HCT116 (cell line): ENCODE data around the gene GOLGA6A. TPM values are rescaled to one million over a fixed set of nuclear protein-coding genes. Genes with fewer than 3 reads are reported as not detected.
"Not testable (repeated sequence)": the region's sequence is repeated elsewhere in the genome, so short reads cannot be mapped to it uniquely, and the experiment has no call there.

ENCODE experiments used
- ATAC-seq: fragments of 200-7000 bp; cut with Tn5 transposase; 2 replicates; pipeline ENCODE4 v1.9.1; 2020; ENCODE audit warnings: mild to moderate bottlenecking, moderate library complexity
- BruUV-seq: library from RNA; stranded (reverse); fragments of 400-500 nt; replicated peaks from 2 replicates; lab custom pipeline; 2021; lab: Mats Ljungman, UMichigan
- CTCF ChIA-PET: fragments of 300-600 bp; sonication (Branson Sonifier 250); formaldehyde crosslinking; loops from one replicate; lab custom pipeline; 2021; ENCODE audit warnings: antibody characterized with exemption; lab: Charles Lee
- POLR2A ChIA-PET: fragments of 300-600, 350-600 bp; sonication (Branson Sonifier 250); formaldehyde crosslinking; loops from one replicate; lab custom pipeline; 2021; ENCODE audit warnings: antibody characterized with exemption; lab: Charles Lee
- RAD21 ChIA-PET, 2 experiments: fragments of 300-600 bp; sonication (Branson Sonifier 250); formaldehyde crosslinking; loops; one replicate each; lab custom pipeline; 2023; ENCODE audit warnings: low total read pairs in 2 of 2; ENCODE audit not compliant: uncharacterized antibody in 2 of 2, unreplicated experiment in 2 of 2, low non-redundant PET in 1 of 2; lab: Charles Lee
- DNase-seq: peaks from one replicate; pipeline ENCODE4 v3.0.0-alpha.2; 2010; ENCODE audit warnings: low read depth, low spot score
- H2AFZ ChIP-seq: fragments of 200-600 bp; shearing (Covaris generic), sonication (generic); 2 replicates; pipeline ENCODE4 v1.6.1; 2017; ENCODE audit warnings: low read depth, mixed run types, mixed read lengths, antibody characterized with exemption, low read length; ENCODE audit not compliant: poor library complexity, severe bottlenecking
- H3K27ac ChIP-seq: 2 replicates; pipeline ENCODE4 v1.5.1; 2012; ENCODE audit warnings: low read depth, low read length
- H3K27me3 ChIP-seq: fragments of 200-600 bp; sonication (generic); 2 replicates; pipeline ENCODE4 v1.6.1; 2016; ENCODE audit warnings: mixed run types, low read length, mixed read lengths; ENCODE audit not compliant: insufficient read depth
- H3K36me3 ChIP-seq, 2 experiments: fragments of 200-500 bp in 1 of 2; fragments of 200-600 bp in 1 of 2; sonication (Bioruptor generic) in 1 of 2; sonication (generic) in 1 of 2; 2 replicates each; pipeline versions ENCODE4 v1.5.1 to v1.6.1; 2014 to 2016; ENCODE audit warnings: low read length in 2 of 2, inconsistent platforms in 1 of 2, mixed read lengths in 1 of 2, mixed run types in 1 of 2; ENCODE audit not compliant: insufficient read depth in 2 of 2, control insufficient read depth in 1 of 2
- H3K4me1 ChIP-seq, 2 experiments: fragments of 200-600 bp in 1 of 2; sonication (generic) in 1 of 2; 2 replicates each; pipeline versions ENCODE4 v1.5.1 to v1.6.1; 2012 to 2017; ENCODE audit warnings: low read length in 2 of 2, inconsistent platforms in 1 of 2, mild to moderate bottlenecking in 1 of 2, mixed read lengths in 1 of 2, mixed run types in 1 of 2, moderate library complexity in 1 of 2; ENCODE audit not compliant: insufficient read depth in 2 of 2, control insufficient read depth in 1 of 2
- H3K4me2 ChIP-seq: fragments of 200-600 bp; sonication (generic); 2 replicates; pipeline ENCODE4 v1.6.1; 2017; ENCODE audit warnings: mixed run types, low read length, mixed read lengths
- H3K4me3 ChIP-seq, 2 experiments: fragments of 200-600 bp in 1 of 2; sonication (generic) in 1 of 2; replicated peaks in 1 of 2; 2 replicates each; pipeline ENCODE4 v1.5.1; 2011 to 2016; ENCODE audit warnings: low read length in 2 of 2, control low read depth in 1 of 2, low read depth in 1 of 2, mild to moderate bottlenecking in 1 of 2, mixed read lengths in 1 of 2, mixed run types in 1 of 2
- H3K79me2 ChIP-seq: fragments of 200-600 bp; sonication (generic); 2 replicates; pipeline ENCODE4 v1.6.1; 2017; ENCODE audit warnings: mild to moderate bottlenecking, mixed run types, low read length, moderate library complexity, mixed read lengths; ENCODE audit not compliant: insufficient read depth
- H3K9ac ChIP-seq: fragments of 200-600 bp; sonication (generic); 2 replicates; pipeline ENCODE4 v1.6.1; 2016; ENCODE audit warnings: low read length, mixed read lengths
- H3K9me2 ChIP-seq: fragments of 200-600 bp; sonication (generic), shearing (Covaris generic); 2 replicates; pipeline ENCODE4 v1.6.1; 2017; ENCODE audit warnings: mixed run types, mild to moderate bottlenecking, moderate library complexity; ENCODE audit not compliant: insufficient read depth
- H3K9me3 ChIP-seq, 2 experiments: fragments of 200-500 bp in 1 of 2; fragments of 200-600 bp in 1 of 2; sonication (Bioruptor generic) in 1 of 2; sonication (generic) in 1 of 2; 2 replicates each; pipeline ENCODE4 v1.6.1; 2014 to 2017; ENCODE audit warnings: low read length in 2 of 2, mixed read lengths in 2 of 2, inconsistent platforms in 1 of 2, low read depth in 1 of 2, mild to moderate bottlenecking in 1 of 2, mixed run types in 1 of 2, moderate library complexity in 1 of 2; ENCODE audit not compliant: control insufficient read depth in 1 of 2, insufficient read depth in 1 of 2
- H4K20me1 ChIP-seq: fragments of 200-600 bp; sonication (generic), shearing (Covaris generic); 2 replicates; pipeline ENCODE4 v1.6.1; 2017; ENCODE audit warnings: mixed run types, mild to moderate bottlenecking, moderate library complexity; ENCODE audit not compliant: insufficient read depth
- ELF1 ChIP-seq: IDR thresholded peaks from 2 replicates; pipeline ENCODE4 v1.6.1; 2012; ENCODE audit warnings: low read depth, borderline replicate concordance
- EZH2phosphoT487 ChIP-seq: fragments of 200-600 bp; IDR thresholded peaks from 2 replicates; pipeline ENCODE4 v1.6.1; 2018; ENCODE audit warnings: antibody characterized with exemption, borderline replicate concordance
- SP1 ChIP-seq: IDR thresholded peaks from 2 replicates; pipeline ENCODE4 v1.6.1; 2012; ENCODE audit warnings: low read depth
- SRF ChIP-seq: IDR thresholded peaks from 2 replicates; pipeline ENCODE4 v1.6.1; 2012; ENCODE audit warnings: low read depth
- ZNF274 ChIP-seq: fragments of 200-500 bp; sonication (Bioruptor generic); IDR thresholded peaks from 2 replicates; pipeline ENCODE4 v1.6.1; 2014; ENCODE audit warnings: mild to moderate bottlenecking, low read depth, low read length, inconsistent platforms
- intact Hi-C: fragments of 100-400 bp; cut with micrococcal nuclease; formaldehyde crosslinking; loops from 2 replicates; pipeline ENCODE4 v1.10.0; 2022
- total RNA-seq: library from RNA; stranded (reverse); gene quantifications from one replicate; pipeline ENCODE4 v1.2.1, GENCODE V29; 2021; ENCODE audit not compliant: unreplicated experiment

GOLGA6A gene
- total RNA-seq, 1 experiment from 2014 or later, result 0.39 TPM

GRCh38 chr15:74060251-74060650 lies 22.1 kb downstream of the GOLGA6A start:
- intact Hi-C loops, result no loop called here
- no peak overlapping the region for H3K27ac ChIP-seq
- no peaks in the 10 kb centered on the region for H3K9me3 ChIP-seq
- no peak overlapping the region for H3K9ac ChIP-seq
- BruUV-seq, result no TSS peak
- no peaks in the 10 kb centered on the region for H3K9me2 ChIP-seq
- DNase-seq (no peak), ATAC-seq (no peak)
- no peak for TF ChIP-seq ZNF274
- no peak for TF ChIP-seq SRF
- no peak for TF ChIP-seq ELF1
- TF ChIP-seq SP1, result no peak
- no peak for TF ChIP-seq EZH2phosphoT487
- ChIA-PET RAD21 (no interaction called here), POLR2A (no interaction called here), CTCF (no interaction called here)
- no peak overlapping the region for H3K4me2 ChIP-seq
- no peaks in the 10 kb centered on the region for H3K36me3 ChIP-seq
- H3K79me2 ChIP-seq, result no peaks in the 10 kb centered on the region
- no peaks in the 10 kb centered on the region for H4K20me1 ChIP-seq
- peaks cover 0 to 4% of the 10 kb centered on the region in 2 experiments; a peak in 1 of 4 replicates for H3K4me1 ChIP-seq
- no peak overlapping the region for H3K4me3 ChIP-seq
- no peaks in the 10 kb centered on the region for H3K27me3 ChIP-seq
- no peak overlapping the region for H2AFZ ChIP-seq

GRCh38 chr15:74059050-74059833 lies 23.1 kb downstream of the GOLGA6A start:
- RAD21 ChIA-PET, H3K9me2 ChIP-seq, POLR2A ChIA-PET, H4K20me1 ChIP-seq, H2AFZ ChIP-seq, H3K4me1 ChIP-seq, H3K27me3 ChIP-seq, H3K9ac ChIP-seq, BruUV-seq, H3K27ac ChIP-seq, ATAC-seq, H3K4me3 ChIP-seq, H3K36me3 ChIP-seq, CTCF ChIA-PET, H3K79me2 ChIP-seq, DNase-seq, H3K4me2 ChIP-seq, H3K9me3 ChIP-seq, intact Hi-C loops: not testable (repeated sequence)

GRCh38 chr15:74056330-74056729 lies 26.0 kb downstream of the GOLGA6A start:
- H3K27me3 ChIP-seq, ATAC-seq, intact Hi-C loops, H3K79me2 ChIP-seq, H3K9me3 ChIP-seq, RAD21 ChIA-PET, H4K20me1 ChIP-seq, H3K27ac ChIP-seq, POLR2A ChIA-PET, H3K9me2 ChIP-seq, BruUV-seq, H3K9ac ChIP-seq, H3K4me3 ChIP-seq, H3K4me2 ChIP-seq, H3K36me3 ChIP-seq, H2AFZ ChIP-seq, DNase-seq: not testable (repeated sequence)
- CTCF ChIA-PET, result interaction anchor here (4.4 to 5.3 kb wide), 2 partner anchors 252 to 264 kb away, joined by 45 to 90 read pairs; no protein-coding TSS in a partner anchor
- H3K4me1 ChIP-seq, result peaks cover 4 to 16% of the 10 kb centered on the region in 2 experiments; a peak in 3 of 4 replicates
